Adrenal gland (tissue), 12 donors: Measurements from ENCODE around the gene AKR1D1. TPM values are rescaled to one million over a fixed set of nuclear protein-coding genes. Genes with fewer than 3 reads are reported as not detected.
A peak's percentile ranks its signal among the peaks of the same experiment; 100 is the strongest.

Experiments
- DNase-seq, 7 donors: peaks; one replicate each; pipeline ENCODE4 v3.0.0-alpha.2; 2019 to 2020
- H3K27ac ChIP-seq, 5 donors: fragments of 200-600 bp; sonication (generic) in 4 of 5; 1 replicate in 3 of 5; 2 replicates in 2 of 5; pipeline versions ENCODE4 v1.5.1 to v1.8.0; 2016 to 2020; ENCODE audit warnings: mild to moderate bottlenecking in 1 of 5
- H3K27me3 ChIP-seq: fragments of 200-600 bp; 2 replicates; pipeline ENCODE4 v1.8.0; 2021
- H3K36me3 ChIP-seq, 2 donors: fragments of 200-600 bp; replicated peaks in 1 of 2; 1 replicate in 1 of 2; 2 replicates in 1 of 2; pipeline versions ENCODE4 v1.5.1 to v1.8.0; 2018 to 2022
- H3K4me1 ChIP-seq, 2 donors: fragments of 200-600 bp; replicated peaks in 1 of 2; 1 replicate in 1 of 2; 2 replicates in 1 of 2; pipeline versions ENCODE4 v1.5.1 to v1.8.0; 2018 to 2021
- H3K4me3 ChIP-seq, 4 donors: fragments of 200-600 bp; sonication (generic) in 3 of 4; one replicate each; pipeline ENCODE4 v1.5.1; 2016 to 2018
- H3K9me3 ChIP-seq, 3 donors: fragments of 200-600 bp; sonication (generic) in 1 of 3; replicated peaks in 1 of 3; 1 replicate in 2 of 3; 2 replicates in 1 of 3; pipeline versions ENCODE4 v1.5.1 to v1.8.0; 2016 to 2021
- POLR2A ChIP-seq, 2 donors: fragments of 450-650 bp; IDR thresholded peaks; one replicate each; pipeline ENCODE4 v1.6.1; 2017; ENCODE audit warnings: antibody characterized with exemption in 2 of 2, mild to moderate bottlenecking in 2 of 2, moderate library complexity in 1 of 2
- WGBS, 4 donors: extraction: QIAGEN DNeasy Blood & Tissue Kit in 2 of 4; methylation state at CpG; one replicate each; pipeline versions ENCODE4 v1.1.5 to v1.1.7; 2013 to 2017; 5-methylcytosine and 5-hydroxymethylcytosine counted together
- intact Hi-C, 2 donors: fragments of 100-400 bp; cut with DNase I; formaldehyde crosslinking; loops; one replicate each; pipeline versions ENCODE4 v1.14.1 to v1.15.0; 2022 to 2023
- polyA plus RNA-seq, 3 donors: library from polyadenylated mRNA; stranded (reverse); fragments of 200-250 nt in 2 of 3; fragments of 350-450 nt in 1 of 3; fragmentation: Illumina TruSeq in 1 of 3; extraction: RNeasy Lipid Tissue Mini Kit (QIAGEN cat#74804) in 1 of 3; gene quantifications; one replicate each; pipeline ENCODE4 v1.2.3, GENCODE V29; 2013 to 2014
- total RNA-seq, 9 donors: library from RNA; depleted of rRNA in 4 of 9; stranded (reverse); fragments of >200 nt in 4 of 9; fragments of 120-200 nt in 1 of 9; fragmentation: NEBNext Ultra II Directional in 1 of 9; extraction: Animal tissue kit (Norgen Biotek cat#: 25700) in 1 of 9; gene quantifications; one replicate each; pipeline versions ENCODE4 v1.1.0 to v1.2.4, GENCODE V29; 2013 to 2023
- TF ChIP-seq, protein P1 (sequence below), 6 experiments: fragments of 450-650 bp in 4 of 6; fragments of 200-600 bp in 2 of 6; sonication (generic) in 1 of 6; IDR thresholded peaks; 1 replicate in 5 of 6; 2 replicates in 1 of 6; pipeline versions ENCODE4 v1.5.1 to v1.8.0; 2016 to 2021; ENCODE audit warnings: antibody characterized with exemption in 6 of 6, mild to moderate bottlenecking in 2 of 6, moderate library complexity in 1 of 6
- donor health status: healthy with polysubstance abuse.
- donor health status: Bipolar disorder and iron deficiency.
- donor health status: DM: yes; HTN: yes; CAD: no.
- donor health status: DM: no; HTN: no; CAD: no.
- donor health status: DM: no; HTN: no; CAD: no.
- donor health status: DM: yes; HTN: yes; CAD: no.

AKR1D1 gene
- total and polyA plus RNA-seq, 12 donors = 0.17 to 0.31 (median 0.22) TPM; not detected in 8

DNA sequence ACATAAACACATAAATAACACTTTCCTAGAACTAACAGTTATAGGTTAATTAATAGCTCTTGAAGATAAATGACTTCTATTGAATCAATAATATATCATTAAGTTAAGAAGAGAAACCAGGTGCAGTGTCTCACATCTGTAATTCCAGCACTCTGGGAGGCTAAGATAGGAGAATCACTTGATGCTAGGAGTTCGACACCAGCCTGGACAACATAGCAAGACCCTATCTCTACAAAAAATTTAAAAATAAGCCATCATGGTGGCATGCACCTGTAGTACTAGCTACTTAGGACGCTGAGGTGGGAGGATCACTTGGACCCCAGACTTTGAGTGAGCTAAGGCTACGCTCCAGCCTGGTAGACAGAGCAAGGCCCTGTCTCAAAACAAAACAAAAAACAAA, 38.8 kb downstream of the AKR1D1 start:
- H3K36me3 ChIP-seq = no peaks in the 10 kb centered on the region
- no peak for DNase-seq
- H3K27ac ChIP-seq = no peak overlapping the region
- H3K4me3 ChIP-seq = no peak overlapping the region
- WGBS, 4 donors = 92 to 97% (median 96%) methylated on average over 3 of the region's 3 CpGs
- H3K27me3 ChIP-seq = no peaks in the 10 kb centered on the region
- TF ChIP-seq POLR2A (IDR thresholded peaks at IDR 0.05) = no peak
- TF ChIP-seq, protein P1, sequence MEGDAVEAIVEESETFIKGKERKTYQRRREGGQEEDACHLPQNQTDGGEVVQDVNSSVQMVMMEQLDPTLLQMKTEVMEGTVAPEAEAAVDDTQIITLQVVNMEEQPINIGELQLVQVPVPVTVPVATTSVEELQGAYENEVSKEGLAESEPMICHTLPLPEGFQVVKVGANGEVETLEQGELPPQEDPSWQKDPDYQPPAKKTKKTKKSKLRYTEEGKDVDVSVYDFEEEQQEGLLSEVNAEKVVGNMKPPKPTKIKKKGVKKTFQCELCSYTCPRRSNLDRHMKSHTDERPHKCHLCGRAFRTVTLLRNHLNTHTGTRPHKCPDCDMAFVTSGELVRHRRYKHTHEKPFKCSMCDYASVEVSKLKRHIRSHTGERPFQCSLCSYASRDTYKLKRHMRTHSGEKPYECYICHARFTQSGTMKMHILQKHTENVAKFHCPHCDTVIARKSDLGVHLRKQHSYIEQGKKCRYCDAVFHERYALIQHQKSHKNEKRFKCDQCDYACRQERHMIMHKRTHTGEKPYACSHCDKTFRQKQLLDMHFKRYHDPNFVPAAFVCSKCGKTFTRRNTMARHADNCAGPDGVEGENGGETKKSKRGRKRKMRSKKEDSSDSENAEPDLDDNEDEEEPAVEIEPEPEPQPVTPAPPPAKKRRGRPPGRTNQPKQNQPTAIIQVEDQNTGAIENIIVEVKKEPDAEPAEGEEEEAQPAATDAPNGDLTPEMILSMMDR (IDR thresholded peaks at IDR 0.05) = no peak
- no peaks in the 10 kb centered on the region for H3K9me3 ChIP-seq
- intact Hi-C loops = no loop called here
- peaks cover 0 to 6% of the 10 kb centered on the region in 2 donors for H3K4me1 ChIP-seq

DNA sequence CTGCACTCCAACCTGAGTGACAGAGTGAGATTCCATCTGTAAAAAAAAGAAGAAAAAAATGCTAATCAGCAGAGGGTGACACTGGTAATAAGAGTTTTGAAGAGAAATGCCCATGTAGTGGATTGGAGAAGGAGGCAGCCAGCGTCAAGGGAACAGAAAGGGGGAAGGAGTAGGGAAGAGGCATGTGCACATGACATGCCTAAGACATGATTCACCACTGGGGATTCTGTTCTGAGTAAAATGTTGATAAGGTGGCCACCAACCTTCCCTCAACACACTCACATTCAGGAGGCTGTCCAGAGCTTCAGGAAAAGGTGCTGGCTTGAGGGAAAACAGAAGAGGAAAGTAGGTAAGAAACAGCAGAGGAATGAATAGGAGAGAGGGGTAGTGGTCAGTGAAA, 39.9 kb downstream of the AKR1D1 start:
- no peaks in the 10 kb centered on the region for H3K36me3 ChIP-seq
- peak in 1 of 7 donors; percentile 13 for DNase-seq
- TF ChIP-seq, protein P1 (IDR thresholded peaks at IDR 0.05) = no peak
- no peak for TF ChIP-seq POLR2A (IDR thresholded peaks at IDR 0.05)
- H3K27me3 ChIP-seq = no peaks in the 10 kb centered on the region
- no peaks in the 10 kb centered on the region for H3K9me3 ChIP-seq
- intact Hi-C loops = no loop called here
- H3K4me3 ChIP-seq = no peak overlapping the region
- peaks cover 0 to 6% of the 10 kb centered on the region in 2 donors for H3K4me1 ChIP-seq
- 48 to 59% (median 50%) methylated on average over 1 of the region's 1 CpG for WGBS, 4 donors
- H3K27ac ChIP-seq = no peak overlapping the region

DNA sequence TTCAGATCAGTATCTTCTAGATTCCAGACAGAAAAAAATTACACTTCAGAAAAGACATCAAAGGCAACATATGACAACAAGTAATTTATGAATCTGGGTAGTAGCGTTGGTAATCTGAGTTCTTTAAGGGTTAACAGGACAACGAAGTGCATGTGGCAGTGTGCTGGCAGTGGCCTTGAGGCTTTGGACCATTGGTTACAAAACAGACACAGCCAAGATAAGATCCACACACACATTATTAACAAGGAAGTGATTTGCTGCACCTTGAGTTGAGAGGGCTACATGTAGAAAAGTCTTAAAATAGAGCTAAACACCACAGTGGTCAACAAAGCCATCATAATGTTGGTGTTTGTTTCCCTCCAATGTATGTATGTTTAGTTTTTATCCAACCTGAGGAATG, 40.6 kb downstream of the AKR1D1 start:
- DNase-seq = peak in 6 of 7 donors; percentile 31 to 62 (median 54)
- Histone ChIP-seq H3K27me3 (no peaks in the 10 kb centered on the region), H3K4me1 (peaks cover 0 to 6% of the 10 kb centered on the region in 2 donors), H3K36me3 (no peaks in the 10 kb centered on the region), H3K27ac (no peak overlapping the region), H3K9me3 (no peaks in the 10 kb centered on the region), H3K4me3 (no peak overlapping the region)
- WGBS, 4 donors = 21 to 33% (median 30%) methylated on average over 2 of the region's 2 CpGs
- intact Hi-C loops = no loop called here
- TF ChIP-seq POLR2A (IDR thresholded peaks at IDR 0.05) = no peak
- TF ChIP-seq, protein P1 (IDR thresholded peaks at IDR 0.05) = no peak

DNA sequence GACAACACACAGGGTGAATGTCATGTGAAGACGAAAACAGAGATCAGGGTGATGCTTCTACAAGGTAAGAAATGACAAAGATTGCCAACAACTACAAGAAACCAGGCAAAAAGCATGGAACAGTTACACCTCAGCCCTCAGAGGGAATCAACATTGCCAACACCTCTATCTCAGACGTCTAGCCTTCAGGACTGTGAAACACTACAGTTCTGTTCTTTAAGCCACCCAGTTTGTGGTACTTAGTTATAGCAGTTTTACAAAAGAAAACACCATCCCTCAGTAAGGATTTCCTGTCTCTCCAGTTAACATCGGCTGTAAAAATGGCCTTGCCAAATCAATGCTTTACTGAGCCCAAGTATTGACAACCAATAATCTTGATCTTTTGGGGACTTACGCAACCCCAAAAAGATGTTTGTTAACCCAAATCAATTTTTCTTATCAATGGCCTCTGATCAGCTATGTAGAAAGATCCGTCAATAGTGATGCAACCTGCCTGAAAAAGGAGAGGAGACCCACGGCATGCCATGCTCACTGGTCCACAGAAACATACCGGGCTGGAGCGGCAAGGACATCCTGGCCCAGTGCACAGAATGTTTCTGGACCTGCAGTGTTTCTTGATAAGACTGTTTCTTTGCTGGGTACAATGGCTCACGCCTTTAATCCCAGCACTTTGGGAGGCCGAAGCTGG, 44.0 kb downstream of the AKR1D1 start:
- peaks cover 0 to 6% of the 10 kb centered on the region in 2 donors for H3K4me1 ChIP-seq
- H3K9me3 ChIP-seq = no peaks in the 10 kb centered on the region
- no peaks in the 10 kb centered on the region for H3K27me3 ChIP-seq
- no peak for TF ChIP-seq POLR2A (IDR thresholded peaks at IDR 0.05)
- TF ChIP-seq, protein P1 (IDR thresholded peaks at IDR 0.05) = no peak
- DNase-seq = no peak
- H3K27ac ChIP-seq = no peak overlapping the region
- H3K4me3 ChIP-seq = no peak overlapping the region
- intact Hi-C loops = no loop called here
- no peaks in the 10 kb centered on the region for H3K36me3 ChIP-seq
- WGBS, 4 donors = 82 to 89% (median 86%) methylated on average over 10 of the region's 10 CpGs
